HG02870 (cell line): ENCODE results near the gene TMEM17.

Source experiments
- ATAC-seq: cut with Tn5 transposase; IDR thresholded peaks from one replicate; pipeline ENCODE4 v1.9.1; 2021; ENCODE audit warnings: mild to moderate bottlenecking, moderate library complexity; ENCODE audit not compliant: unreplicated experiment

The TMEM17 gene

DNA sequence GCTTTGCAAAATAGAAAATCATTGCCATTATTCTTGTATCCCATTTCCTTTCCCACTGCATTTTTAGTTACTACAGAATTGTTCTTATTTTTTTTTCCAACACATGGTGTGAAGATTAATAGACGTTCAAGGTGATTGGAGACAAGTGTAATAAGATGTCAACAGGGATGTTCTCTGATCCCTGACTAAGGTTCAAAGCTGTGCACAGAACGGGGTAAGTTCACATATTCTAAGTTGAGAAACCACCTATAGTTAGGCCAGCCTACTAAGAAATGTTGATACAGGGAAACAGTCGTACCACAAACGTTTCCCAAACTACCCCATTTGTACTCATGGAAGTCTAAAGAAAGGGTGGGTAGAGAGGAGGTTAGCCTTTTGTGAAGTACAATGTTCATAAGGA lies 6.4 kb upstream of the TMEM17 start:
- ATAC-seq: no peak

DNA sequence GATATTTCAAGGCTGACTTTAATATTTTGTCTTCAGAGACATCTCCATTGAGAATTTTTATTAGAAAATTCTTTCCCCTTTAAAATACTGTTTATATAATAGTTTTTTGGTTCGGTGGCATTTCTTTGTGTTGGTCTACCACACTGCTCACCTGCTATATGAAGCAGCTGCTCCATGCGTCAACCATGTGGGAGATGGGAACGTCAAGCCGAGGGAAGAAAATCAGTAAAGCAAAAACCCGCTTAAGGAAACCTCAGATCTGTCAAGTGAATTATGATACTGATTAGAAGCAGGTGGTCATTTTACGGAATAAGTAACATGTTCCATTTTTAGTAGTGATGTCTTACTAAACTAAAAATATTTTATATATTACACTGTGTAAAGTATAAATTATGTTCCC lies 5.6 kb upstream of the TMEM17 start:
- ATAC-seq: no peak

DNA sequence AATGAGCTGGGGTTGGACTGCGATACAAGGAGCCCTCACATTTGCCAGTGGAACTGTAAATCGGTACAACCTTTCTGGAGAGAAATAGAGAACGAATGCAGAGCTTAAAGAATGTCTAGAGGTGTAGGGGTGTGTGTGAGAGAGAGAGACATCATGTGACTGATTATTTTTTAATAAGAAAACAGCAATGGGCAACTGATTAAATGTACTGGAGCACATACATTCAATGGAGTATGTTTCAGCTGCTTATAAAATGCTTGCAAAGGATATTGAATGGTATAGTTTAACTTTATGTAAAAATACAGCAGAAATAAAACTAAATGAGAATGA lies 391 bp upstream of the TMEM17 start:
- peak; percentile 31 for ATAC-seq

DNA sequence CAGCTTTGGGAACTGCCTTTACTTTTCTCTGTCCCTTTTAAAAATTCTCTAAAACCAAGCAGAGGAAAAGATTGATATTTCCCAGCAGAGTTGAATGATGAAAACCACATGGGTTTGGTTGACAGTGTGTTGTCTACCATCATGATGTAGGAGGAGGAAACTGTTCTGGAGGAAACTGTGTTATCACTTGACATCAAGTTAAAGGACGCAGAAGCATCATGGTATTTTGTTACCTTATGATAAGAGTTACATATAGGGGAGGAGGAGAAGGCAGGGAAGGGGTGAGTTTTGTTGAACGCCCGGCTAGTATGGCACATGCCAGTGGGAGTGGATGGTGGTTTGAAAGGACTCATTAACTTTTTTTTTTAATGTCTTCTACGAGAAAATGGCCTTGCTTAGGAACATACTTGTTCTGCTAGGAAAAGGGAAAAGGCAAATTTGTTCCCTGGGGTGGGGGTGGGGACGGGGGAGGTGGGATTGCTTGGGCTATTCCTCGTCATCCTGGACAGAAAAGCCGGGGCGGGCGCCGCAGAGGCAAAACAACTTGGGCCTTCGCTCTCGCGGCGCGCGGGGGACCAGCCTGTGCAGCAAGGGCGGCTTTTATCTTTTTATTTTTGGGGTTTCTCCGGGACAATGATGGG lies 766 bp downstream of the TMEM17 start:
- no peak for ATAC-seq

DNA sequence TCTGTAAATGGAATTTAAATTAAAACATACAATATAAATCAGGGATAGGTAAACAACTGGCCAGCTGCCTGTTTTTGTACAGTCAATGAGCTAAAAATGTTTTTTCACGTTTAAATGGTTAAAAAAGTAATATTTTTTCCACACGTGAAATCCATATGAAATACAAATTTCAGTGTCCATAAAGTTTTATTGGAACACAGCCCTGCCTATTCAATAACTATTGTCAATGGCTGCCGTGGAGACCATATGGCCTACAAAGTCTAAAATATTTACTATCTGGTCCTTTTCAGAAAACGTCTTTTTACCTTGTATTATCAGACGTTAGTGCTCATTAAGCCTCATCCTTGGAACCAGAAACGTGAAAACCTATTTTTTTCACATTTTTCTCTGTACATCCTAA lies 1.3 kb downstream of the TMEM17 start:
- no peak for ATAC-seq

DNA sequence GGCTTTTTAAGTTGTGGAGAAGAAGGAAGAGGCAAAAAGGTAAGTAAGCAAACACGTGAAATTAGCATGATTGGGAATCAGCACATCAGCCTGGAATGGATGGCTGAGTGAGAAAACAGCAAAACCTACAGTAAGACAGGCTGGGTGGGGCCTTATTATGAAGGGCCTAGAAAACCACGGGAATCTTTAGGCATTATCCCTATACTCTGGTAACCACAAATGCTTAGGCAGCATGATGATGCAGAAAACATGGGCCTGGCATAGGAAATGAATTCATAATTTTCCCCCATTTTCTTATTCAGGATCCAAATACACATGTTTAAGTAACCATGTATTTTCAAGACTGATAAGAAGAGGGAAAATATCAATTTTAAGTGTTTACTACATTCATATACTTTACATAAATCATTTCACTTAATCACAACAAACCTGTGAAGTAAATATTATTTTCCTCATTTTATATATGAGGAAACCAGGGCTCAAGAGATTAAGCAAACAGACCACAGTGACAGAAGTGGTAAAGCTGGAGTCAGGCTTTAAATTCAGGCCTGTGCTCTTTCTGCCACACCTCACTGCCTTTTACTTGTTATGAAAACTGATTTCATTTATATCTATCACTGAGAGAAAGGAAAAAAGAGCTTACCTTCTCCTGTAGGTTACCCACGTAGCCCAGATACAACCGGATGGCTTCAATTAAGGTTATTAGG lies 4.0 kb downstream of the TMEM17 start:
- ATAC-seq: no peak

DNA sequence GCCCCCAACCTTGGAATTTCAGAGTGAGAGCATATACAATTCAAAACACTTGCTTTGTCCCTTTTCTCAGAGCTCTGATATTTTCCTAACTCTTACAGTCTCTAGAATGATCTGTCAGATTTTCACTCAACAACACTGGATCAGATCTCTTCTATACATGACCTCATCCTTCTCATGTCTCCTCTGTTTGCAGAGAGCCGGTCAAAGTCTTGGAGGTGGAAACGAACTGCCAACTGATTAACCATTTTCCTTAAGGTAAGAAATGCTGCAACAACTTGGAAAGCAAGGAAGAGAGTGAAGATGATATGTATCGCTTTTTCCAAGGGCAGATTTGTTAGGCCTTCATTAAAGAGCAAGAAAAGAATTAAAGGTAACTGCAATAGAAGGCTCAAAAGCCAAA lies 4.9 kb downstream of the TMEM17 start:
- ATAC-seq: no peak

DNA sequence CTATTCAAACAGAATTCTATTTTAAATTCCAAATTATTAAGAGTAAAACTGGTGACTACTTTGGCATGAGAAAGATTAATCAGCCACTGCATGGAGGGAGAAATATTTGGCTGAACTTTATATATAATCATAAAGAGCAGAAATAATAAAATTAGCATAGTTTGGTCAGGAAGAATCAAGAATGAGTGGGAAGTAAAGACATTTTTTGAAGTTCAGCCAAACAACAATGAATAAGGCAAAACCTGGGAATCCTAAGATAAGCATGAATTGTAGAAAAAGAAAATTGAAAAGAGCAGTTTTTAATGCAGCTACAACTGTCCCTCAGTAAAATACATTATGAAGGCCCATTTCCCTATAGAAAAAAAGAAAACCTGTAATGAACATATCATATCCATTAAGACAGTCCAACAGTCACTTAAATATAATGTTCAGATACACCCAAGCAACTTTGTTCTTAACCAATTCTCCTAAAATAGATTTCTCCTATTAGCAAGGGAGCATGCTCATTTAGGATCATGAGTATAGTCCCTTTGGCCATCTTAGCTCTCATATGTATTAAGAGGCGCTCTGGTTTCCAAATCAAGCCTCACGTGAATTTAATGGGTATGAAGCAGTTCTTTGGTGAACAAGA lies 6.5 kb downstream of the TMEM17 start:
- ATAC-seq: no peak

DNA sequence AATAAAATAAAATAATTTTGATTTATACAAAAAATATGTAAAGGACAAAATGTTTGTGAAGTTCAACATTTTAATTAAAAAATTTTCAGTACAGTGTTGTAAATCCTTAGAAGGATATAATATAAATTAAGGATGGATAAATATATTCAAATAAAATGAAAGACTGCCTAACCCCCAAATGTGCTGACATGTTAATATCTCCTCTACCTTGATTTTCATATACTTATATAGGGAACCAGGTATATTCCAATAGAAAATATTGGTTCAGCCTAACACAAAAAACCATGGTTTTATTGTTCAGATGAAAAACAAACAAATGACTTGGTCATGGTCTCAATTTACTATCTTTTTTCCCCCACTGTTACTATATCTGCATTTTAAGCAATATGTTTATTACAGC lies 7.3 kb downstream of the TMEM17 start:
- no peak for ATAC-seq

DNA sequence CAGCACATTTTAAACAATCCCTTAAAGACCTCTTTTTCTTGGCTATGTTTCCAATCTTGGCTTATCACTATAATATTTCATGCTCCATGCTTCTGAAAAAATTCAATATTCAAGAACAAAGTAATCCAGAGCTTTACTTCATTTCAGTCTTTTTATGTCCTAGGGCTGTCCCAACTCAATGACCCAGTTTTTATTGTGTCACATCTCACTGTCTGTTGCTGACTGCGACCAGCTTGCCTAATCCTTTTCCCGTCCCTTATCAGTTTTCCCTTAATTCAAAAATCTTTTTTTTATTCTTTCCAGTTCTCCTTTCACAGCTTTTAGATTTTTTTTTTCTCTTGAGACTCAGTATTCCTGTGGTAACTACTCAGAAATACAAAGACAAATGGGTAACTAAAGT lies 10.2 kb downstream of the TMEM17 start:
- no peak for ATAC-seq

DNA sequence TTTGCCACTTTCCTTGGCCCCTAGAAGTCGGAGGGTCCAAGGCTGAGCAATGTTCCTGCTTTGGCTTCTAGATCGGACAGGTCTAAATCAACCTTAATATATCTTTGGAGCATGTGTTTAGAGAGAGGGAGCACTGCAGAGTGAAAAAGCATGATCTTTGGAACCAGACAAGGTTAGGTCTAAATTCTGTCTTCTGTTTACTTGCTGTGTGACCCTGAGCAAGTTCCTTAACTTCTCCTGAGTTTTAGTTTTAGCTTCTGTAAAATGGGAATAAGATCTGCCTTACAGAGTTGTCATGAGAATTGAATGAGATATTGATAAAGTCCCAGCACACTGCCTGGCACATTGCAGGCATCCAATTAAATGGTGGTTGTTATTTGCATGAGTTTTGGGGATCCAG lies 13.9 kb downstream of the TMEM17 start:
- ATAC-seq: no peak

DNA sequence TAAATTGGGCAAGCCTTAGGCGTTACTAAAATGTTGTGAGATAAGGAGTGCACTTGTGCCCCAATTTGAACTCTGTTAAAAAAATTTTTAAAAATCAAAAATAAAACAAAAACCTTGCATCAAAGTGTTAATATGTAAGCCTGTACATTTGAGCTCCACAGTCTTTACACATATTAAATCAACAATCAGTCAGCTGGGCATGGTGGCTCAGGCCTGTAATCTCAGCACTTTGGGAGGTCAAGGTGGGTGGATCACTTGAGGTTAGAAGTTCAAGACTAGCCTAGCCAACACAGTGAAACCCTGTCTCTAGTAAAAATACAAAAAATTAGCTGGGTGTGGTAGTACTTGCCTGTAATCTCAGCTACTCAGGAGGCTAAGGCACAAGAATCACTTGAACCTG lies 16.3 kb downstream of the TMEM17 start:
- ATAC-seq: no peak

DNA sequence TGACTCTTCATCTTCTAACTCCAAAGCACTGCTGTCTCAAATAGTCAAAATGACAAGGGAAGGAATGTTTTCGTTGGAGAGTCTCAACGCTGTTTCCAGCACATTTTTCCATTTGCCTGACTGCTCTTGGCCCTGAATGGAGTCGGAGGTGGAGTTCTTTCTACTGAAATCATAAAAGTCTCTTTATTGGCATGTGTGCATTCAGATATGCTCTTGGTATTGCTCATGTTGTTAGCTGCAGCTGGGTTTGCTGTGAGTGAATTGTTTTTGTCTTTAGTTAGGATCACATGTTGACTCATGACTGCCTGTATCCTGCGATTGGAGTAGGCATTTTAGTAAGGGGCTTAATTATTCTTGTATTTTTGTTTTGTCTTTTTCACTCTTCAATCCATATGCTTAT lies 16.8 kb downstream of the TMEM17 start:
- no peak for ATAC-seq

DNA sequence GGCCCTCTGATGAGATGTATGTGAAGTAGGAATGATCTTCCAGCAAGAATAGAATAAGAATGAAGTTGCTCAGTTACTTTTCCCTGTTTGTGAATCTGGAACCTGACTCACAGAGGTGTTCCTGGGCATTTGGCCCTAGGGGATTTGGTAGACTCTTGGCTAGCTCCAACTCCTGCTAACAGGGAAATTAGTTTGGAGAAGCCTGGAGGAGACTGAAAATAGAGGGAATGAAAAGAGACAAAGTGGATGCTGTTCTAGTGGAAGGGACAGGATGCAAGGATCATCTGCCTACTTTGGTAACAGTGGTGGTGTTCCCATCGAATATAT lies 19.6 kb downstream of the TMEM17 start:
- ATAC-seq: no peak

DNA sequence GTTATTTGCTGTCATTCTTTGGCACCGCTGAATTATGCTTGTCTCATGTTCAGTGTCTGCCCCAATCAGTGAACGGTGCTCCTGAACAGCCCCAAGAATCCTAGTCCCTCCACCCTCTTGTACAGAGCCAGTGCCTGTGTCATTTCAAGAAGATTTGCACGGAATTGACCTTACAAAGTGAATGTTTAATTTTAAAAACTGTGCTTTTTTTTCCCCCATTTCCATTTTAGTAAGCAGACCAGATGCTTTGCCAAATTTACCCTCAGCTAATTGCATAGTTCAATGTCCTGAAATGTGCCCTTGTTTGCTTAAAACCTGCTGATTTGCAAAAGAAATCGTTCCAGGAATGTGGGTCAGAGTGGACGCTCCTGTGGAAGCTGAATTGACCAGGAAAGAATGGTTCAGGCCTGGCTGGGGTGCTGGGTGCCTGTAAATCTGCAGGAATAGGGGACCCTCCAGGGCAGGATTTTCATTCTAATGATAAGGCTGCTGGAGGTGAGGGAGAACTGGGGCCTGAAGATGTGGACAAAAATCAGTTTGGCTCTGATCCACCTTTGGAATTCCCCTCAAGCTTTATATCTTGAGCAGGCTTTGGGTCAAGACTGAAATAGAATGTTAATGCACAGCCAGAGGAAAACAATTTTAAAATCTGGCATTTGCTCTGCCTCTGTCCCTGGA lies 20.1 kb downstream of the TMEM17 start:
- no peak for ATAC-seq

DNA sequence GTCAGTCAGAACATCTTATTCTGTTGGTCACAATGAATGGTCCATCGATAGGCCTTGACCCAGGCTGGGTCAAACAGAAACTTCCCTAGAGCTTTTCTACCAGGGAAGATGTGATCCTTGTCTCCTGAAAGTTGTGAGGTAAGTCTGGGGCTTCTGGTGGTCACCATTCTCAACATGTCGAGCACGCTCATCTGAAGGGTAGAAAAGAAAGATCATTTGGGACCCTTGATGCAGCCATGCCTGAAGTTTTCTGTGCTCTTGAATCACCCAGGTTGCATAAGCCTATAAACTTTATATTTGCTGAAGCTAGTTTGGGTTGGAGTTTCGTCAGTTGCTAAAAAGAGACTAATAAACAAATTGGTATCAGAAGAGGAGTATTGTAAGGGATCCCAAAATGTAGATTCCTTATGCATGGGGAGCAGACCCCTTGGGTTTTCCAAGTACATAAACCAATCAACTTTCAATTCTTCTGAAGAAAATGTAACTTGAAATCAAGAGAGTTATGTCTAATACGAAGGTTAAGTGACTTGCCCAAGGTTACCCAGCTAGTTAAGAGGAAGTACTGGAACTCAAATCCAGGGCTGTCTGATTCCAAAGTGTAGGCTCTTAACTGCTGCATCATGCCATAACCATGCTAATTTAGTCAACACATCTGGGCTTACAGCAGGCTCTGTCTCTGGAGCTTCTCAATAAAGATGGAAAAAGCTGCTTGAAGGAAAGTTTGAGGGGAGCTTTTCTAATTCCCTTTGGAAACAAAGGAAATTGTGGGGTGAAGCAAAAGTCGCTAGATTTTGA lies 23.2 kb downstream of the TMEM17 start:
- no peak for ATAC-seq

DNA sequence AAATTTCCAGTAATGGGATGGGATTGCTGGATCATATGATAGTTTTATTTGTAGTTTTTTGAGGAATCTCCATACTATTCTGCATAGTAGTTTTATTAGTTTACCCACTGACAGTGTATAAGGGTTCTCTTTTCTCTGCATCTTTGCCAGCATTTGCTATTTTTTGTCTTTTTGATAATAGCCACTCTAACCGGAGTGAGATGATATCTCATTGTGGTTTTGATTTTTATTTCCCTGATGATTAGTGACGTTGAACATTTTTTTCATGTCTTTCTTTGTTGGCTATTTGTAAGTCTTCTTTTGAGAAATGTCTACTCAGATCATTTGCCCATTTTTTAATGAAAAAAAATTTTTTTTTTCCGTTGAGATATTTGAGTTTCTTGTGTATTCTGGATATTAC lies 26.1 kb downstream of the TMEM17 start:
- no peak for ATAC-seq

DNA sequence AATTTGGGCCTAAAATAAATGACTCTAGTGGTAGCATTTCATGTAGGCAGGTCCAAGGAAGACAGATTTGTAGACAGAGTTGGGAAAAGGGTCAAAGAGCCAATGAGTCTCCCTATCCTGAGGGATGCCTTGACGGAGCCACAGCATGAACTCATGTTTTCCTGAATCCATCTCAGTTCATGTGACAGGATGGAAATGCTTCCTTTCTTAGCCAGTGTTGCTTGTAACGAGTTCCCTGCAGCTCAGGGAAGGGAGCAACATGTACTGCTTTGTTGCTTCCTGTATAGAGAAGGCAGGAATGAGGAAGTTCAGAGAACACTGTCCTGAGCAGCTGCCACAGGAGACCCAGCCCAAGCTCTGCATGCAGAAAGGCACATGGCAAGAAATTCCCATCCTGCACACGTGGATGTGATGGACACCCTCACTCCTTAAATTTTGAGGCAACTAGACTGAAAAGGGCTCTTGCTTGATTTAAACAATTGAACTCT lies 27.9 kb downstream of the TMEM17 start:
- ATAC-seq: no peak

DNA sequence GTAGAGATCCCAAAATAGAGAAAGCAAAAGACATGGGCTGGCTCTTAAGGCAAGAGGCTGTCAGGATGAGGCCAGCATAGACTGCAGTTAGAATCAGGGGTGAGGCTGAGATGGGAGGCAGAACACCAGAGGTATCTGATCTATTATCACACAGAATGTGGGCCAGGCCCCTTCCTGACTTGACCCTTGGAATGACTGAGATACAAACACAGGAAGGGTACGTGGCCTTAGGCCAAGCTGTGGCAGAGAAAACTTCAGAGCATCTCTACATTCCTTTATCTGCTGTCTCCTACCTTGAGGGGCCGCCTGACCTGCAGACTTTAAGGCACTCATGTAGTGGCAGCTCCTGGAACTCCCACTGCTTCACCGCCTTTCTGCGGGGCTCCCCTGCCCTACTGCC lies 28.4 kb downstream of the TMEM17 start:
- ATAC-seq: no peak

DNA sequence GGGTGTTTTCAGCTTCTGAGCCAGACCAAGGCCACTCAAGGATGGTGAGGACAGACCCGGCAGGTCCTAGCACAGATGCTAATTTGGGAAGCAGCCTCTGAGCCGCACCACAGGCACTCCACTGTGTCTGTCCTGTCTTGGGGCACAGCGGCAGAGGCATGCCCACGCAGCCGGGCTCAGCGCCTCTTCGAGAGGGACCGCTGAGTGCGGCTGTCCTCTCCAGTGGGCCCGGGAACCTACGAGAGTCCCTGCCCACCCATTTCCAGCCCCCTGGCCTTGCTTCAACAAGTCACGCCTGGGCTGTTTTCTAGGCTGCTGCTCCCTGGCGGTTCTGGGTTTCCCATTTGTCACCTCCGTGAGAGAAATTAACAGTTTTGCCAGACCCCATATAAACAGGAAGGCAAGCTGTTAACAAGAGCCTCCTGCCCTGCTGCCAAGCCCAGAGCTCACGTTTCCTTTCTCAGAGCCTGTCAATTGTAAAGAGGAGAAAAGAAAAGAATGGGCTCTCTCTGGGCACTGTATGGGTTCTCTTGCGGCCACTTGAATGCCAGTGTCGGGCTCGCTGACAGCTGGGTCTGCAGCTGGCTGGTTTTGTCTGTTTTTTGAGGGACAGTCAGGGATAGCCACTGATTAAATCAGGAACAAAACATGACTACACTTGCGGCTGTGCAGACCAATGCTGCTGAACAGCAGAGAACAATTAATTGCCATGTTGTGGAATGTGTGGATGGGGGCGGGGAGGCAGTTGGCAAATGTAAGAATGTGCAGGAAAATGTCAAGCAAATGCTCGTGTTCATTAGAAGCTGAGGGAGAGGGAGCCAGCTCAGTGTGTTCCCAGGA lies 30.6 kb downstream of the TMEM17 start:
- no peak for ATAC-seq
